Measurements from ENCODE around the gene PDSS2. TPM values are rescaled to one million over a fixed set of nuclear protein-coding genes. Genes with fewer than 3 reads are reported as not detected.

The PDSS2 gene
- total RNA-seq, 1 donor = 12.3 TPM

DNA sequence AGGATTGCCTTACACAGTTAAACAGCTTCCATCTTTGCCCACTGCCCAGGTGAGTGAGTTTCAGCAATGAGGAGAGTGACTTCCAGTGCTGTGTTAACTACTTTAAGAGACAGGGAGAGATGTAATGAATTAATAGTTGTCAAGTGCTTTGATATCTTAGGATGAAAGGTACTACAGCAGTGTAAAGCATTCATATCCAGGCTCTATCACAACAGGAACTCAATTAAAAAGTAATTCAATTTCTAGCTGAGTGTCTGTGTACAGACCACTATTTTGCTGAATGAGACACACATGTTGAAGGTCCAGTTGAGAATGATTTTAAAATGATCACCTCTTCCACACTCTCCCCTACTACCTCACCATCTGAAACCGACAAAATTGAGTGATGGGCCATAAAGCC lies 273.3 kb downstream of the PDSS2 start:
- Histone ChIP-seq H3K27me3 (ENCODE audit: insufficient read depth, low read length) (no peaks in the 10 kb centered on the region), H3K4me3 (ENCODE audit: insufficient read depth, low read length) (no peak overlapping the region), H2AFZ (ENCODE audit: low read length) (no peak overlapping the region), H3K9me3 (ENCODE audit: low read depth, low read length) (no peaks in the 10 kb centered on the region), H4K20me1 (ENCODE audit: insufficient read depth, low read length) (no peaks in the 10 kb centered on the region), H3K79me2 (ENCODE audit: insufficient read depth, low read length) (no peaks in the 10 kb centered on the region), H3K36me3 (ENCODE audit: insufficient read depth, low read length) (no peaks in the 10 kb centered on the region), H3K27ac (ENCODE audit: low read depth, low read length) (no peak overlapping the region), H3K4me2 (ENCODE audit: insufficient read depth, low read length) (no peak overlapping the region), H3K4me1 (ENCODE audit: insufficient read depth, low read length) (no peaks in the 10 kb centered on the region)
- TF ChIP-seq, protein P1, sequence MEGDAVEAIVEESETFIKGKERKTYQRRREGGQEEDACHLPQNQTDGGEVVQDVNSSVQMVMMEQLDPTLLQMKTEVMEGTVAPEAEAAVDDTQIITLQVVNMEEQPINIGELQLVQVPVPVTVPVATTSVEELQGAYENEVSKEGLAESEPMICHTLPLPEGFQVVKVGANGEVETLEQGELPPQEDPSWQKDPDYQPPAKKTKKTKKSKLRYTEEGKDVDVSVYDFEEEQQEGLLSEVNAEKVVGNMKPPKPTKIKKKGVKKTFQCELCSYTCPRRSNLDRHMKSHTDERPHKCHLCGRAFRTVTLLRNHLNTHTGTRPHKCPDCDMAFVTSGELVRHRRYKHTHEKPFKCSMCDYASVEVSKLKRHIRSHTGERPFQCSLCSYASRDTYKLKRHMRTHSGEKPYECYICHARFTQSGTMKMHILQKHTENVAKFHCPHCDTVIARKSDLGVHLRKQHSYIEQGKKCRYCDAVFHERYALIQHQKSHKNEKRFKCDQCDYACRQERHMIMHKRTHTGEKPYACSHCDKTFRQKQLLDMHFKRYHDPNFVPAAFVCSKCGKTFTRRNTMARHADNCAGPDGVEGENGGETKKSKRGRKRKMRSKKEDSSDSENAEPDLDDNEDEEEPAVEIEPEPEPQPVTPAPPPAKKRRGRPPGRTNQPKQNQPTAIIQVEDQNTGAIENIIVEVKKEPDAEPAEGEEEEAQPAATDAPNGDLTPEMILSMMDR (IDR thresholded peaks at IDR 0.05; ENCODE audit: extremely low read depth, low read depth, low read length) = no peak
- DNase-seq (ENCODE audit: insufficient read length, low spot score, missing footprints) = no peak

DNA sequence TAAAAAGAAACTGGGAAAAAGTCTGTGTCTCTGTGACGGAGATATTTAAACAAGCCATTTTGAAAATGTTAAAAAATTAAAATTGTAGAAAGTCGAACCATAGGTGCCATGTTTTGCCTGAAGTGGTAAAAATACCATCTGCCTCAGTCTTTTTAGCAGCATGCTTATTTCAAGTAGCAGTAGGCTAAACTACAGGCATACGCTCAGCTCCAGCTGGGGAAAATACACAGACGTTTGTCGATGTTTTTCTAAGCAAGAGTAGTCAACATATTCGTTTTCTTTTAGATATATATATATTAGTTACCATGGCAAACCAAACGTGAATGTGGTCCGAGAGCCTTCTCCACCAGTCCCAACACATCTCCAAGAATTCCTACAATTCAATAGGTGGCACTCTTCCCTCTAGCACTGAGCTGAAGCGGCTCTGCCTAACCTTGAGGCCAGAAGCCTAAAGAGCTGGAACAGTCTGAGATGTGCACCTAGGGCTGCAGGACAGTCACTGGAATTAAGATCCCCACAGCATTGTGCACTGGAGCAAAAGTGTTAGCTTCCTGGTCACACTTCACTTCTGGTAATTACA lies 273.9 kb downstream of the PDSS2 start:
- TF ChIP-seq, protein P1 (IDR thresholded peaks at IDR 0.05; ENCODE audit: extremely low read depth, low read depth, low read length) = peak; percentile 35
- DNase-seq (ENCODE audit: insufficient read length, low spot score, missing footprints) = peak; percentile 41
- H3K4me1 ChIP-seq (ENCODE audit: insufficient read depth, low read length) = no peaks in the 10 kb centered on the region

DNA sequence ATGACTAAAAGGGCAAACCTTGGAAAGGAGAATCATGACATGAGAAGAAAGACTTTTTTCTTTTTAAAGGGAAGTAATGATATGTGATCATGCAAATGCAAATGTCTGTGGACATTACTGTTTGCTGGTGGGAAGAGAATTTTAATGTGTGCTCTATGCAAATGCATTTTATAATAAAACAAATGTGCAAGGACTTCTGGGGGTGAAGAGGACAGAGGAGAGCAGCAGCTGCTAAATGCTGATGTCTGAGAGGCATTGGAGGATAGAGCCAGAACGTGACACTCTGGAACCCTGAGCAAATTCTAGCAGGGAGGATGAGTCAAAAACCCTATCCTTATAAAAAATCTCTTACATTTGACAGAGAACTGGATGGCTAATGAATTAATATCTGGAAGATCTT lies 274.9 kb downstream of the PDSS2 start:
- H3K4me1 ChIP-seq (ENCODE audit: insufficient read depth, low read length) = no peaks in the 10 kb centered on the region
- H3K9me3 ChIP-seq (ENCODE audit: low read depth, low read length) = no peaks in the 10 kb centered on the region
- H3K36me3 ChIP-seq (ENCODE audit: insufficient read depth, low read length) = no peaks in the 10 kb centered on the region
- no peak overlapping the region for H3K4me2 ChIP-seq (ENCODE audit: insufficient read depth, low read length)
- H3K27me3 ChIP-seq (ENCODE audit: insufficient read depth, low read length) = no peaks in the 10 kb centered on the region
- no peak overlapping the region for H3K4me3 ChIP-seq (ENCODE audit: insufficient read depth, low read length)
- TF ChIP-seq, protein P1 (IDR thresholded peaks at IDR 0.05; ENCODE audit: extremely low read depth, low read depth, low read length) = no peak
- no peaks in the 10 kb centered on the region for H4K20me1 ChIP-seq (ENCODE audit: insufficient read depth, low read length)
- no peak overlapping the region for H3K27ac ChIP-seq (ENCODE audit: low read depth, low read length)
- DNase-seq (ENCODE audit: insufficient read length, low spot score, missing footprints) = no peak
- H3K79me2 ChIP-seq (ENCODE audit: insufficient read depth, low read length) = no peaks in the 10 kb centered on the region
- no peak overlapping the region for H2AFZ ChIP-seq (ENCODE audit: low read length)

More for the DNA sequence above, 273.9 kb downstream of the PDSS2 start:
- Histone ChIP-seq H3K9me3 (ENCODE audit: low read depth, low read length) (no peaks in the 10 kb centered on the region), H2AFZ (ENCODE audit: low read length) (no peak overlapping the region), H3K27me3 (ENCODE audit: insufficient read depth, low read length) (no peaks in the 10 kb centered on the region), H3K4me3 (ENCODE audit: insufficient read depth, low read length) (no peak overlapping the region), H3K36me3 (ENCODE audit: insufficient read depth, low read length) (no peaks in the 10 kb centered on the region), H4K20me1 (ENCODE audit: insufficient read depth, low read length) (no peaks in the 10 kb centered on the region), H3K27ac (ENCODE audit: low read depth, low read length) (no peak overlapping the region), H3K4me2 (ENCODE audit: insufficient read depth, low read length) (no peak overlapping the region), H3K79me2 (ENCODE audit: insufficient read depth, low read length) (no peaks in the 10 kb centered on the region)

DNA sequence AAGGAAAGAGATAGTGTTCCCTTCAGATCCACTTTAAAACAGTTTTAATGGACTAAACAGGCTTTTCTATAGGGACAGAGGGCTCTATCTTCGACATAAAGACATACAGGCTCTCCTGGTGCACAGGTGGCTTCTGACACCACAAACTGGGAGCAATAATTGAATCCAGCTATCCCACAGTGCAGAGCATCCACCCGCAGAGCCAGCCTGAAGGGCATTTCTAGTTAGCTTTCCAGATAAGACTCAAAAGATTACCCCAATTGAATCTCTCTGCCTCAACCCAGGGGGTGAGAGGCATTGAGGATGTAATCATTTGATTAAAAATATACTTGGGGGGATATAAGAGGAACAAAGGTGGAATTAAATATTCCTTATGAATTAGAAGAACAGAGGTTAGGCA lies 279.3 kb downstream of the PDSS2 start:
- H3K4me1 ChIP-seq (ENCODE audit: insufficient read depth, low read length) = no peaks in the 10 kb centered on the region
- no peak overlapping the region for H3K4me3 ChIP-seq (ENCODE audit: insufficient read depth, low read length)
- H3K79me2 ChIP-seq (ENCODE audit: insufficient read depth, low read length) = no peaks in the 10 kb centered on the region
- H3K27me3 ChIP-seq (ENCODE audit: insufficient read depth, low read length) = no peaks in the 10 kb centered on the region
- DNase-seq (ENCODE audit: insufficient read length, low spot score, missing footprints) = no peak
- no peak overlapping the region for H2AFZ ChIP-seq (ENCODE audit: low read length)
- no peak overlapping the region for H3K4me2 ChIP-seq (ENCODE audit: insufficient read depth, low read length)
- H4K20me1 ChIP-seq (ENCODE audit: insufficient read depth, low read length) = no peaks in the 10 kb centered on the region
- no peaks in the 10 kb centered on the region for H3K36me3 ChIP-seq (ENCODE audit: insufficient read depth, low read length)
- no peaks in the 10 kb centered on the region for H3K9me3 ChIP-seq (ENCODE audit: low read depth, low read length)
- TF ChIP-seq, protein P1 (IDR thresholded peaks at IDR 0.05; ENCODE audit: extremely low read depth, low read depth, low read length) = no peak
- H3K27ac ChIP-seq (ENCODE audit: low read depth, low read length) = no peak overlapping the region
